Retinal pigment epithelial cell (primary cell): ENCODE results near the gene CD52.

ENCODE experiments used
- DNase-seq: peaks from one replicate; pipeline ENCODE4 v3.0.0-alpha.2; 2010; ENCODE audit warnings: low read depth
- H3K4me3 ChIP-seq: 2 replicates; pipeline ENCODE4 v1.5.1; 2011; ENCODE audit warnings: mild to moderate bottlenecking, low read length, control low read depth, moderate library complexity
- TF ChIP-seq, protein P1 (sequence below): conservative IDR thresholded peaks from 2 replicates; pipeline ENCODE4 v1.5.1; 2011; ENCODE audit warnings: low read depth, low read length, control low read depth, inconsistent platforms

CD52 gene

DNA sequence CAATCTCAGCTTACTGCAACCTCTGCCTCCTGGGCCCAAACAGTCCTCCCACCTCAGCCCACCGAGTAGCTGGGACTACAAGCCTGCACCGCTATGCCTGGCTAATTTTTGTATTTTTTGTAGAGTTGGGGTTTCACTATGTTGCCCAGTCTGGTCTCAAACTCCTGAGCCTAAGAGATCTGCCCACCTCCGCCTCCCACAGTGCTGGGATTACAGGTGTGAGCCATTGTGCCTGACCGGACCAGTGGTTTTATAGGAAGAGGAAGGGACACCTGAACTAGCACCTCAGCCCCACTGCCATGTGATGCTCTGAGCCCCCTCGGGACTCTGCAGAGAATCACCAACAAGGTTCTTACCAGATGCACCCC, 32.1 kb downstream of the CD52 start:
- no peak overlapping the region for H3K4me3 ChIP-seq
- DNase-seq, result no peak
- TF ChIP-seq, protein P1, sequence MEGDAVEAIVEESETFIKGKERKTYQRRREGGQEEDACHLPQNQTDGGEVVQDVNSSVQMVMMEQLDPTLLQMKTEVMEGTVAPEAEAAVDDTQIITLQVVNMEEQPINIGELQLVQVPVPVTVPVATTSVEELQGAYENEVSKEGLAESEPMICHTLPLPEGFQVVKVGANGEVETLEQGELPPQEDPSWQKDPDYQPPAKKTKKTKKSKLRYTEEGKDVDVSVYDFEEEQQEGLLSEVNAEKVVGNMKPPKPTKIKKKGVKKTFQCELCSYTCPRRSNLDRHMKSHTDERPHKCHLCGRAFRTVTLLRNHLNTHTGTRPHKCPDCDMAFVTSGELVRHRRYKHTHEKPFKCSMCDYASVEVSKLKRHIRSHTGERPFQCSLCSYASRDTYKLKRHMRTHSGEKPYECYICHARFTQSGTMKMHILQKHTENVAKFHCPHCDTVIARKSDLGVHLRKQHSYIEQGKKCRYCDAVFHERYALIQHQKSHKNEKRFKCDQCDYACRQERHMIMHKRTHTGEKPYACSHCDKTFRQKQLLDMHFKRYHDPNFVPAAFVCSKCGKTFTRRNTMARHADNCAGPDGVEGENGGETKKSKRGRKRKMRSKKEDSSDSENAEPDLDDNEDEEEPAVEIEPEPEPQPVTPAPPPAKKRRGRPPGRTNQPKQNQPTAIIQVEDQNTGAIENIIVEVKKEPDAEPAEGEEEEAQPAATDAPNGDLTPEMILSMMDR, result no peak

DNA sequence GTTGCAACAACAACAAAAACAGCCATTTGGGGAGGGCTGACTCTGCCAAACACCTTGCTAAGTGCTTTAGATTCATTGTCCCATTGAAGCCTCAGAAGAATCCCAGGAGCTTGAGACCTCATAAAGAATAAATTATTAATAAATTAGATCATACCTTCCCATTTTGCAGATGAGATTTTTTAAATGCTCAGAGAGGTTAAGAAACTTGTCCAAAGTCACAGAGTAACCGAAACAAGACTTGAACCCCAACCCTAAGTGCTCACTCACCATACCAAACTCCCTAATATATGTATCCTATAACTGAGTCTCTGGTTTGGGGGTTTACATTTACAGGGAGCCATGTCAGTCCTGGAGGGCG, 32.6 kb downstream of the CD52 start:
- H3K4me3 ChIP-seq, result no peak overlapping the region
- no peak for DNase-seq
- TF ChIP-seq, protein P1, result no peak

DNA sequence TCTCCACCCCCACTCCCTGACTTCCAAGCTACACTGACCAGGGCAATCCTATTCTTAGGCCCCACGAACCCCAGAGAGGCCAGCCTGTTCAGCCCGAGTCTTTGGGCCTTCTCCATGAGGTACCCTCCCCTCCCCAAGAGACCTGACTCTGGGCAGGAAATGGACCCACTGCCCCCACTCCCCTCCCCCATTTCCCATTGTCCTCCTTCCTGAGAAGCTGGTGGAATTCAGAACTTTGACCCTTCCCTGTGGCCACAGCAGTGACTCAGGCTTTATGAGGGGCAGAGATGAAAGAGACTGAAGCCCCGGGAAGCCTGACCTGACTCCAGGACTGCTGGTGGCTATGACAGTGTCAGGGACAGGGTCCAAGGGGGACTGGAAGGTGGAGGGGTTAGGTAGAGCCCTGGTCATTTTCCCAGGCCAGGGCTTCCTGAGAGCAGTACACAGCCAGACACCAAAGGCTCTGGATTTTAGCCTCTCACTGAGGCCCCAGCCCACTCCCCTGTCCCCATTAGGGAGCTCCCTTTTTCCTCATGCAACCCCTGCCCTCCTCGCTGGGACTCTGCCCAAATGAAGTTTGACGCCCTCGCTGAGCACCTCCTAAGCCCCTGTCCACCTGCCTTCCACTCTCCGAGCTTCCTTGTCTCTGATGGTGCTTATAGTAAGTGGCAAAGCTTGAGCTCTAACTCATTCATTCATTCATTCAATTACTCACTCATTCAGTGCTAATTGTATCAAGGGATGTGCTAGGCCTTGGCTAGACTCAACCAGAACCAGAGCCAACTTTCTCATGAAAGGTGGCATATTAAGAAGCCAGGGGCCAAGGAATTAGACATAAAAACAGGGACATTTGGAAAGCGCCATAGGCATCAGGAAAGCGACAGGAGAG, 33.2 kb downstream of the CD52 start:
- DNase-seq, result no peak
- H3K4me3 ChIP-seq, result no peak overlapping the region
- TF ChIP-seq, protein P1, result no peak

DNA sequence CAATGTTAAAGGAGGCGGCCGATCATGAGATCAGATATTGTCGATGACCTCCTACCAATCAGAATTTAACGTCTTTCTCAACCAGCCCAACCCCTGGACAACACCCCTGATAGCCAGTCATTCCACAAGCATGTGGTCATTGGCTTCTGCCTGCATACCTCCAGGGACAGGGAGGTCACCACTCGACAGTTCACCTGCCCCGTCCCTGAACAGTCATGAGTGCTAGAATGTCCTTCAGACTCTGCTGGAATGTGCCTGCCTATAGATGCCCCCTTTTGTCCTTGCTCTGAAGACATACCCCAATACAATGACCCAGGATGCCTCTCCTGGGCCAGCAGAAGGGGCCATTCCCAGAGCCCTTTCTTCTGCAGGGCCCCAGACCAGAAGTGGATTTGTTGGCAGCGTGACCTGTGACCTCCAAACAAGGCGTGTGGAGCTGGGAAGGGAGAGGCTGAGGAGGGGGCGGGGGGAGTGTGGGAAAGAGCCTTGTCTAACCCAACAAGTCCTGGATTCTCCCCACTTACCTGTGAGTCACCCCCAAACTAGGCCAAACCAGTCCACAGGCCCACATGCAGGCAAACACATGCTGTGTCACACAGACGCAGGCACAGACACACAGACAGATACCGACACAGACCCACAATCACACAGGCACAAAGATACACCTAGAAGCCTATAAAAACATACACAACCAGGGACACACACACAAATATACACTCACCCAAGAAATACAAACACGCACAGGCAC, 34.0 kb downstream of the CD52 start:
- no peak overlapping the region for H3K4me3 ChIP-seq
- DNase-seq, result no peak
- TF ChIP-seq, protein P1, result no peak

DNA sequence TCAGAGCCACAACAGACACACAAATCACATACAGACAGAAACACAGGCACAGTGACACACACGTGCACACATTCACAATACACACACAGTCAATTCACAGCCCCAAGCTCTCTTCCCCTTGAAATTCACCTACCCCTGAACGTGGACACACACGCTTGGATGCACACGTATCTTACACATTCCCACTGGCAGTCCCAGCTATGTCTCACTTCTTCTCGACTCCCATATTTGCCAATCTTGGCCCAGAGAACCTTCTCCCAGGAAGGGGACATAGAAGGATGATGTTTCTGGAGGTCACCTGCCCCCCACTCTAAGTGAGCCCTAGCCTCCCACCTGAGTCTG, 34.6 kb downstream of the CD52 start:
- no peak overlapping the region for H3K4me3 ChIP-seq
- TF ChIP-seq, protein P1, result no peak

DNA sequence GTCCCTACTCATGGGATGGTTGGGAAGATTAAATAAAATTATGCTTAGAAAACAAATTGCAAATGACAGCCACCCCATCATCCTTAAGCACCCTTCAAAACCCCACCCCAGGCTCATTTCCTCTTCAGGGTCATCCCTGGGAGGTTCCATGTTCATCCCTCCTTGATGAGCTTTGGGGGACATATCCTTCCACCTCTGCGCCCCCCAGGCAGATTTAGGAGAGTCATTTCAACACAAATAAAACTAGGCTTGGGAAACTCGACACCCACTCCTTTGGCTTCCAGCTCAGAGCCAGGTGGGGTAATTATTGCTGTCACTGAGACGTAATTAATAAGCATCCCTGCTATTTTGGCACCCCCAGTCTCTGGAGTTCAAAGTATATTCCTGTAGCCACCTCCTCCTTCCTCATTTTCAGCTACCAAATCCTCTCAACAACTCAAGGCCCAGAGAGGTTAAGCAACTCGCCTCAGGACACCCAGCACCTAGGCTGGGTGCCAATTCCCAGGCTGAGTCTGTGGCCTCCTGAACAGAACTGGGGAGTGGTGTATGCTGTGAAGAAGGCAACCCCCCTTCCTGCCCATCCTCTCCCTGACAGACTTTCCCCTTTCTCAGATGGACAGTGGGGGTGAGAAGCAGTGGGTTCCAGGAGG, 35.6 kb downstream of the CD52 start:
- H3K4me3 ChIP-seq, result no peak overlapping the region
- TF ChIP-seq, protein P1, result no peak
- no peak for DNase-seq

More for the DNA sequence above, 34.6 kb downstream of the CD52 start:
- no peak for DNase-seq
